Heart right ventricle (tissue), 16 donors: ENCODE measurements around the gene ZNF576. TPM values are rescaled to one million over a fixed set of nuclear protein-coding genes. Genes with fewer than 3 reads are reported as not detected.

Experiments
- ATAC-seq, 8 donors: fragments of 200-7000 bp; cut with Tn5 transposase; one replicate each; pipeline ENCODE4 v1.9.1; 2020; ENCODE audit warnings: mild to moderate bottlenecking in 8 of 8, moderate library complexity in 8 of 8, moderate number of reproducible peaks in 1 of 8
- DNase-seq, 2 donors: peaks; one replicate each; pipeline ENCODE4 v3.0.0-alpha.2; 2020
- H3K27ac ChIP-seq, 10 donors: fragments of 200-600 bp; sonication (generic) in 2 of 10; one replicate each; pipeline versions ENCODE4 v1.5.0 to v1.8.0; 2020 to 2022; ENCODE audit warnings: mild to moderate bottlenecking in 3 of 10
- H3K27me3 ChIP-seq, 7 donors: fragments of 200-600 bp; one replicate each; pipeline ENCODE4 v1.8.0; 2021 to 2022; ENCODE audit warnings: mild to moderate bottlenecking in 2 of 7
- H3K36me3 ChIP-seq, 9 donors: fragments of 200-600 bp; sonication (generic) in 1 of 9; one replicate each; pipeline versions ENCODE4 v1.5.0 to v1.8.0; 2020 to 2022; ENCODE audit warnings: mild to moderate bottlenecking in 2 of 9
- H3K4me1 ChIP-seq, 9 donors: fragments of 200-600 bp; sonication (generic) in 1 of 9; one replicate each; pipeline versions ENCODE4 v1.5.0 to v1.8.0; 2020 to 2022; ENCODE audit warnings: mild to moderate bottlenecking in 4 of 9
- H3K4me3 ChIP-seq, 10 donors: fragments of 200-600 bp; sonication (generic) in 2 of 10; one replicate each; pipeline versions ENCODE4 v1.5.0 to v1.8.0; 2020 to 2022; ENCODE audit warnings: mild to moderate bottlenecking in 7 of 10, moderate library complexity in 2 of 10
- H3K9me3 ChIP-seq, 11 donors: fragments of 200-600 bp in 10 of 11; sonication (generic) in 2 of 11; one replicate each; pipeline versions ENCODE4 v1.5.0 to v1.8.0; 2013 to 2022; ENCODE audit warnings: mild to moderate bottlenecking in 2 of 11, control low read depth in 1 of 11, moderate library complexity in 1 of 11
- WGBS, 2 donors: extraction: QIAGEN DNeasy Blood & Tissue Kit; methylation state at CpG; one replicate each; pipeline ENCODE4 v1.1.7; 2013; ENCODE audit warnings: inconsistent platforms in 1 of 2; 5-methylcytosine and 5-hydroxymethylcytosine counted together
- intact Hi-C, 10 donors: fragments of 100-400 bp; cut with DNase I; formaldehyde crosslinking; loops; one replicate each; pipeline versions ENCODE4 v1.11.1 to v1.14.2; 2022
- polyA plus RNA-seq, 2 donors: library from polyadenylated mRNA; stranded (reverse); fragments of 200-250 nt; gene quantifications; one replicate each; pipeline ENCODE4 v1.2.3, GENCODE V29; 2013
- total RNA-seq, 10 donors: library from RNA; stranded (reverse); fragmentation: NEBNext Ultra II Directional in 3 of 10; extraction: Animal tissue kit (Norgen Biotek cat#: 25700) in 3 of 10; gene quantifications; one replicate each; pipeline versions ENCODE4 v1.2.1 to v1.2.4, GENCODE V29; 2021 to 2023
- TF ChIP-seq, protein P1 (sequence below), 9 donors: fragments of 200-600 bp; sonication (generic) in 2 of 9; IDR thresholded peaks; one replicate each; pipeline versions ENCODE4 v1.5.0 to v1.8.0; 2021 to 2022; ENCODE audit warnings: antibody characterized with exemption in 9 of 9, mild to moderate bottlenecking in 5 of 9, moderate library complexity in 1 of 9
- donor health status: Arrhythmogenic right ventricular cardiomyopathy.
- donor health status: ischemic (EF 13 %, LVEDD 7.1; RV severe dilation, severe dysfunction).
- donor health status: healthy with polysubstance abuse.
- donor health status: DM: no; HTN: yes; CAD: no.
- donor health status: DM: no; HTN: no; CAD: no.
- donor health status: ischemic (EF 25% LVEDD 6.9; RV normal size, moderate dysfunction).
- donor health status: ischemic (EF 25% LVEDD 5.7; RV mildly dilated, moderate dysfunction).
- donor health status: healthy.
- donor health status: DM: yes; HTN: yes; CAD: no.
- donor health status: Ischemic cardiomyopathy.
- donor health status: ischemic (EF 35%, LVEDD 5.7; RV mildly dilated, moderate dysfunction).
- donor health status: nonischemic (EF 11% LVEDD 7.7; RV severe dilation, severe dysfunction).
- donor health status: DM: yes; HTN: yes; CAD: no.
- donor health status: PGD.
- donor health status: ischemic (EF 29% LVEDD 5.4; RV normal size, mild dysfunction).
- donor health status: nonischemic (EF 23%, LVEDD 6.1; RV moderate dilation, normal function).

The ZNF576 gene
- total and polyA plus RNA-seq, 12 donors: 6.7 to 20.9 (median 12.7) TPM

DNA sequence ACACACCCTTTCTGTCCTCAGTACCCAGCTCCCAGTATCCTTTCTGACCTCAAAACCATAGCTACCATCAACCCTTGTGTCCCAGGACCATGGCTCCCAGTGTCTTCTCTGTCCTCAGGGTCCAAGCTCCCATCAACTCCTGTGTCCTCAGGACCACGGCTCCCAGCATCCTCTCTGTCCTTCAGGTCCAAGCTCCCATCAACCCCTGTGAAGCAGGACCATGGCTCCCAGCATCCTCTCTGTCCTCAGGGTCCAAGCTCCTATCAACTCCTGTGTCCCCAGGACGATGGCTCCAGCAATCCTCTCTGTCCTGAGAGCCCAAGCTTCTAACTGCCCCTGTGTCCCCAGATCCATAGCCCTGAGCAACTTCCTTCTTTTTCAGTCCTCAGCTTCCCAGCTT lies 44.9 kb downstream of the ZNF576 start:
- TF ChIP-seq, protein P1, sequence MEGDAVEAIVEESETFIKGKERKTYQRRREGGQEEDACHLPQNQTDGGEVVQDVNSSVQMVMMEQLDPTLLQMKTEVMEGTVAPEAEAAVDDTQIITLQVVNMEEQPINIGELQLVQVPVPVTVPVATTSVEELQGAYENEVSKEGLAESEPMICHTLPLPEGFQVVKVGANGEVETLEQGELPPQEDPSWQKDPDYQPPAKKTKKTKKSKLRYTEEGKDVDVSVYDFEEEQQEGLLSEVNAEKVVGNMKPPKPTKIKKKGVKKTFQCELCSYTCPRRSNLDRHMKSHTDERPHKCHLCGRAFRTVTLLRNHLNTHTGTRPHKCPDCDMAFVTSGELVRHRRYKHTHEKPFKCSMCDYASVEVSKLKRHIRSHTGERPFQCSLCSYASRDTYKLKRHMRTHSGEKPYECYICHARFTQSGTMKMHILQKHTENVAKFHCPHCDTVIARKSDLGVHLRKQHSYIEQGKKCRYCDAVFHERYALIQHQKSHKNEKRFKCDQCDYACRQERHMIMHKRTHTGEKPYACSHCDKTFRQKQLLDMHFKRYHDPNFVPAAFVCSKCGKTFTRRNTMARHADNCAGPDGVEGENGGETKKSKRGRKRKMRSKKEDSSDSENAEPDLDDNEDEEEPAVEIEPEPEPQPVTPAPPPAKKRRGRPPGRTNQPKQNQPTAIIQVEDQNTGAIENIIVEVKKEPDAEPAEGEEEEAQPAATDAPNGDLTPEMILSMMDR (IDR thresholded peaks at IDR 0.05): no peak
- Histone ChIP-seq H3K27ac (no peak overlapping the region), H3K9me3 (peaks cover 0 to 4% (median 0%) of the 10 kb centered on the region in 11 donors), H3K4me1 (peaks cover 0 to 9% (median 7%) of the 10 kb centered on the region in 9 donors), H3K36me3 (peaks cover 0 to 5% (median 0%) of the 10 kb centered on the region in 9 donors), H3K4me3 (no peak overlapping the region), H3K27me3 (peaks cover 0 to 45% (median 16%) of the 10 kb centered on the region in 7 donors)
- ATAC-seq (no peak), DNase-seq (no peak)
- 62 to 68% methylated on average over 2 of the region's 2 CpGs for WGBS, 2 donors
- intact Hi-C loops: loop anchor here in 2 of 10 donors (10.0 kb wide), 2 partner anchors 87 to 97 kb away; no protein-coding TSS in a partner anchor

DNA sequence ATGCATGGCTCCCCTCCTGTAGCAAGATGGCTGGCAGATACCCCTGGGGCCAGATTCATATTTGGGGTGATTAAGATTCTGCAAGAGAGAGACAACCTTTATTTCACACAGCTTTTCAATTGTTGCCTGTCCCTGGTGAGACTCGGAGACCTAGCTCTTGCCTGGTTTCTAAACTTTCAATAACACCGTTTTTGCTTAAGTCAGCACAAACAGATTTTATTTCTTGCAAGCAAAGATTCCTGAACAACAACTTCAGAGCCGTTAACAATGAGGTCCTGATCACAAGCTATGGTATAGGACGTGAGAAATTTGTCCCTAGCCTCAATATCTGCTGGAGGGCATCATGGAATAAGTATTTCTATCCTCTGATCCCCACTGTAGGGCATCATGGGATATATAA lies 46.1 kb downstream of the ZNF576 start:
- Histone ChIP-seq H3K36me3 (peaks cover 0 to 17% (median 0%) of the 10 kb centered on the region in 9 donors), H3K9me3 (peaks cover 0 to 8% (median 0%) of the 10 kb centered on the region in 11 donors), H3K4me1 (peaks cover 0 to 9% (median 7%) of the 10 kb centered on the region in 9 donors), H3K4me3 (no peak overlapping the region), H3K27me3 (peaks cover 0 to 35% (median 16%) of the 10 kb centered on the region in 7 donors), H3K27ac (no peak overlapping the region)
- DNase-seq: no peak
- intact Hi-C loops: loop anchor here in 2 of 10 donors (10.0 kb wide), 2 partner anchors 88 to 98 kb away; no protein-coding TSS in a partner anchor
- TF ChIP-seq, protein P1 (IDR thresholded peaks at IDR 0.05): no peak
- ATAC-seq: no peak
- 80 to 83% methylated on average over 4 of the region's 4 CpGs for WGBS, 2 donors

DNA sequence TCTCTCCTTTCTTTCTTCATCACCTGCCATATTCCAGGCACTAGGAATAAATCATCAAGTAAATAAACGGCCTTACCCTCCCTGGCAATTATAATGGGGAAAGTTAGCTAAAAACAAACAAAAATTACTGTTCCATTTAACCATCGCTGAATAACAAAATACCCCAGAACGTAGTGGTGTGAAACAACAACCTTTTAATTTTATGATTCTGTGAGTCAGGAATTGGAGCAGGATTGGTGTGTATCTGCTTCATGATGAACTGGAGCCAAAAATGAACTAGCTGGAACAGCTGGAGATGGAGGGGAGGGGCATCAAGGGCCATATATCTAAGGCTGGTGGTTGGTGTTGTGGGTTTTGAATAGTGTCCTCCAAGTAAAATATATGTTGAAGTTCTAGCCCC lies 46.9 kb downstream of the ZNF576 start:
- TF ChIP-seq, protein P1 (IDR thresholded peaks at IDR 0.05): no peak
- no peak for ATAC-seq
- no peak for DNase-seq
- Histone ChIP-seq H3K4me1 (peaks cover 0 to 9% (median 7%) of the 10 kb centered on the region in 9 donors), H3K27me3 (peaks cover 0 to 28% (median 16%) of the 10 kb centered on the region in 7 donors), H3K36me3 (peaks cover 0 to 24% (median 2%) of the 10 kb centered on the region in 9 donors), H3K4me3 (no peak overlapping the region), H3K9me3 (peaks cover 0 to 8% (median 0%) of the 10 kb centered on the region in 11 donors), H3K27ac (no peak overlapping the region)
- intact Hi-C loops: loop anchor here in 2 of 10 donors (10.0 kb wide), 2 partner anchors 89 to 99 kb away; no protein-coding TSS in a partner anchor
- WGBS, 2 donors: 70 to 78% methylated on average over 3 of the region's 3 CpGs

- WGBS, 2 donors: 85 to 86% methylated on average over 13 of the region's 13 CpGs
- TF ChIP-seq, protein P1 (IDR thresholded peaks at IDR 0.05): no peak
- peaks cover 0 to 9% (median 7%) of the 10 kb centered on the region in 9 donors for H3K4me1 ChIP-seq
- ATAC-seq (no peak), DNase-seq (no peak)
- no peak overlapping the region for H3K27ac ChIP-seq
- intact Hi-C loops: loop anchor here in 2 of 10 donors (10.0 kb wide), 2 partner anchors 89 to 99 kb away; no protein-coding TSS in a partner anchor
- peaks cover 0 to 8% (median 0%) of the 10 kb centered on the region in 11 donors for H3K9me3 ChIP-seq
- H3K4me3 ChIP-seq: no peak overlapping the region
- peaks cover 0 to 33% (median 7%) of the 10 kb centered on the region in 9 donors for H3K36me3 ChIP-seq
- H3K27me3 ChIP-seq: peaks cover 0 to 19% (median 16%) of the 10 kb centered on the region in 7 donors
Observed at GRCh38 chr19:43644181-43644580, 47.8 kb downstream of the ZNF576 start.
